NCI-H2081 treated with DMSO at 0.1 percent for 48 hours (cell line): ENCODE results near the gene TIFAB.
"Not testable (repeated sequence)": the region's sequence is repeated elsewhere in the genome, so short reads cannot be mapped to it uniquely, and the experiment has no call there.

ENCODE experiments used
- DNase-seq: peaks from one replicate; lab custom pipeline; 2025; lab: John Stamatoyannopoulos, UW

TIFAB gene

GRCh38 chr5:135452321-135453030 lies at the start of gene TIFAB:
TIFAB (minus strand) TSS chr5:135452351; CDS start chr5:135449939, 2,412 bp downstream.
- DNase-seq: no peak

- no peak for DNase-seq
Observed at GRCh38 chr5:135498637-135498995, 46.5 kb upstream of the TIFAB start.

- DNase-seq: no peak
Observed at GRCh38 chr5:135497971-135498636, 46.0 kb upstream of the TIFAB start.

- DNase-seq: not testable (repeated sequence)
Observed at GRCh38 chr5:135495531-135495930, 43.4 kb upstream of the TIFAB start.

GRCh38 chr5:135494196-135494595 lies 42.0 kb upstream of the TIFAB start:
- DNase-seq: no peak

GRCh38 chr5:135493406-135494180 lies 41.4 kb upstream of the TIFAB start:
- DNase-seq: no peak

GRCh38 chr5:135492319-135492626 lies 40.1 kb upstream of the TIFAB start:
- DNase-seq: no peak

GRCh38 chr5:135491552-135492318 lies 39.6 kb upstream of the TIFAB start:
- DNase-seq: no peak

- no peak for DNase-seq
Observed at GRCh38 chr5:135491038-135491551, 38.9 kb upstream of the TIFAB start.

- DNase-seq: no peak
Observed at GRCh38 chr5:135490245-135491037, 38.3 kb upstream of the TIFAB start.

GRCh38 chr5:135489466-135490244 lies 37.5 kb upstream of the TIFAB start:
- DNase-seq: no peak

GRCh38 chr5:135488727-135489465 lies 36.7 kb upstream of the TIFAB start:
- DNase-seq: no peak

GRCh38 chr5:135487839-135488514 lies 35.8 kb upstream of the TIFAB start:
- no peak for DNase-seq

- no peak for DNase-seq
Observed at GRCh38 chr5:135487037-135487395, 34.9 kb upstream of the TIFAB start.

GRCh38 chr5:135486131-135487036 lies 34.2 kb upstream of the TIFAB start:
- DNase-seq: no peak

GRCh38 chr5:135484674-135485086 lies 32.5 kb upstream of the TIFAB start:
- DNase-seq: no peak

GRCh38 chr5:135483254-135483653 lies 31.1 kb upstream of the TIFAB start:
- DNase-seq: no peak

GRCh38 chr5:135482381-135482933 lies 30.3 kb upstream of the TIFAB start:
- no peak for DNase-seq
